Gastrocnemius medialis (tissue), 4 donors: ENCODE data around the gene GOLGA1.

ENCODE experiments used
- CTCF ChIP-seq, 5 experiments: fragments of 450-650 bp in 3 of 5; fragments of 200-600 bp in 2 of 5; sonication (generic) in 2 of 5; IDR thresholded peaks in 4 of 5; conservative IDR thresholded peaks in 1 of 5; 1 replicate in 4 of 5; 2 replicates in 1 of 5; pipeline ENCODE4 v1.5.1; 2016 to 2019; ENCODE audit warnings: antibody characterized with exemption in 5 of 5, mild to moderate bottlenecking in 3 of 5, moderate library complexity in 3 of 5
- POLR2A ChIP-seq, 2 donors: fragments of 450-650 bp; IDR thresholded peaks; one replicate each; pipeline ENCODE4 v1.6.1; 2017; ENCODE audit warnings: antibody characterized with exemption in 2 of 2, mild to moderate bottlenecking in 2 of 2, moderate library complexity in 2 of 2

- TF ChIP-seq CTCF (IDR thresholded peaks at IDR 0.05 in 4 of 5, conservative IDR thresholded peaks at IDR 0.05 in 1 of 5) (no peak), POLR2A (IDR thresholded peaks at IDR 0.05) (no peak)
These were observed 86.7 kb downstream of the GOLGA1 start for GRCh38 chr9:124854161-124854560.
